HepG2 (cell line): ENCODE measurements around the gene SPON1. TPM values are rescaled to one million over a fixed set of nuclear protein-coding genes. Genes with fewer than 3 reads are reported as not detected.

Experiments
- ATAC-seq: fragments of 200-7000 bp; cut with Tn5 transposase; 3 replicates; pipeline ENCODE4 v1.9.1; 2020; ENCODE audit warnings: mild to moderate bottlenecking, moderate library complexity
- BruUV-seq: library from RNA; stranded (reverse); fragments of 400-500 nt; replicated peaks from 2 replicates; lab custom pipeline; 2021; lab: Mats Ljungman, UMichigan
- CTCF ChIA-PET: fragments of 300-600 bp; formaldehyde crosslinking; extraction: SDS; loops from one replicate; lab custom pipeline; 2021; ENCODE audit warnings: low total read pairs, inconsistent platforms, low intra/inter-chr PET ratio; lab: Yijun Ruan, JAX
- POLR2A ChIA-PET: fragments of 350-600 bp; sonication (Branson Sonifier 250); formaldehyde crosslinking; loops from one replicate; lab custom pipeline; 2020; ENCODE audit warnings: antibody characterized with exemption, inconsistent platforms; lab: Yijun Ruan, JAX
- DNase-seq: peaks from one replicate; pipeline ENCODE4 v3.0.0-alpha.2; 2015; ENCODE audit warnings: low spot score
- FAIRE-seq: peaks from 3 replicates; lab custom pipeline; 2011; peaks lifted over from hg19 to GRCh38; lab: Jason Lieb, UNC
- H2AFZ ChIP-seq: one replicate; pipeline ENCODE4 v1.6.1; 2011; ENCODE audit warnings: low read length, inconsistent platforms
- H3K27ac ChIP-seq: fragments of 300-600 bp; 3 replicates; pipeline ENCODE4 v1.8.0; 2011; ENCODE audit warnings: mixed run types, mild to moderate bottlenecking, mixed read lengths, low read length, inconsistent platforms; ENCODE audit not compliant: insufficient read depth; ENCODE audit errors: extremely low read length
- H3K27me3 ChIP-seq, 2 experiments: fragments of 200-600 bp in 1 of 2; 2 replicates in 1 of 2; 3 replicates in 1 of 2; pipeline versions ENCODE4 v1.6.0 to v1.8.0; 2011; ENCODE audit warnings: low read length in 2 of 2, mild to moderate bottlenecking in 2 of 2, moderate library complexity in 2 of 2, inconsistent platforms in 1 of 2; ENCODE audit not compliant: insufficient read depth in 2 of 2, control insufficient read depth in 1 of 2
- H3K36me3 ChIP-seq, 2 experiments: fragments of 200-600 bp in 1 of 2; replicated peaks in 1 of 2; 2 replicates in 1 of 2; 3 replicates in 1 of 2; pipeline versions ENCODE4 v1.5.1 to v1.8.0; 2011; ENCODE audit warnings: low read length in 2 of 2, inconsistent platforms in 1 of 2; ENCODE audit not compliant: insufficient read depth in 2 of 2, control insufficient read depth in 1 of 2
- H3K4me1 ChIP-seq: 2 replicates; pipeline ENCODE4 v1.5.1; 2012; ENCODE audit warnings: low read length, inconsistent platforms; ENCODE audit not compliant: insufficient read depth
- H3K4me2 ChIP-seq: 2 replicates; pipeline ENCODE4 v1.6.0; 2011; ENCODE audit warnings: low read depth, low read length, inconsistent platforms
- H3K4me3 ChIP-seq, 3 experiments: fragments of 200-600 bp in 1 of 3; sonication (generic), shearing (Covaris generic) in 1 of 3; replicated peaks in 1 of 3; 2 replicates each; pipeline ENCODE4 v1.5.1; 2011 to 2016; ENCODE audit warnings: low read length in 3 of 3, inconsistent platforms in 2 of 3, low read depth in 2 of 3, mild to moderate bottlenecking in 2 of 3, control low read depth in 1 of 3, mixed read lengths in 1 of 3; ENCODE audit not compliant: insufficient read depth in 1 of 3
- H3K79me2 ChIP-seq: one replicate; pipeline ENCODE4 v1.6.1; 2011; ENCODE audit warnings: low read length, inconsistent platforms; ENCODE audit not compliant: insufficient read depth
- H3K9ac ChIP-seq: 2 replicates; pipeline ENCODE4 v1.6.0; 2011; ENCODE audit warnings: mild to moderate bottlenecking, low read depth, low read length, inconsistent platforms; ENCODE audit not compliant: insufficient read depth
- H3K9me3 ChIP-seq: 2 replicates; pipeline ENCODE4 v1.5.1; 2012; ENCODE audit warnings: mild to moderate bottlenecking, low read length
- H4K20me1 ChIP-seq: 2 replicates; pipeline ENCODE4 v1.6.0; 2011; ENCODE audit warnings: inconsistent platforms, mild to moderate bottlenecking, low read length, moderate library complexity; ENCODE audit not compliant: insufficient read depth
- ARID5B ChIP-seq: IDR thresholded peaks from 2 replicates; pipeline ENCODE4 v1.4.0; 2020; ENCODE audit warnings: mild to moderate bottlenecking, missing genetic modification reagents
- CREB3 ChIP-seq: sonication (generic); formaldehyde crosslinking; IDR thresholded peaks from 2 replicates; pipeline ENCODE4 v1.5.0; 2020; ENCODE audit warnings: missing genetic modification reagents
- ETV5 ChIP-seq: IDR thresholded peaks from 2 replicates; pipeline ENCODE4 v1.6.1; 2018; ENCODE audit warnings: missing biosample characterization, missing genetic modification reagents, inconsistent platforms, borderline replicate concordance
- MTERF4 ChIP-seq: sonication (generic); formaldehyde crosslinking; IDR thresholded peaks from 2 replicates; pipeline ENCODE4 v1.8.0; 2023; ENCODE audit warnings: mild to moderate bottlenecking, missing genetic modification reagents
- POGZ ChIP-seq: sonication (generic); formaldehyde crosslinking; IDR thresholded peaks from 2 replicates; pipeline ENCODE4 v1.4.0; 2020; ENCODE audit warnings: mild to moderate bottlenecking, missing genetic modification reagents
- SIX1 ChIP-seq: sonication (generic); formaldehyde crosslinking; IDR thresholded peaks from 2 replicates; pipeline ENCODE4 v1.4.0; 2020; ENCODE audit warnings: missing genetic modification reagents, borderline replicate concordance
- TEAD2 ChIP-seq: sonication (generic); formaldehyde crosslinking; IDR thresholded peaks from 2 replicates; pipeline ENCODE4 v1.9.0; 2021; ENCODE audit warnings: missing genetic modification reagents
- TFE3 ChIP-seq: IDR thresholded peaks from 2 replicates; pipeline ENCODE4 v1.6.1; 2016
- ZBTB43 ChIP-seq: sonication (generic); formaldehyde crosslinking; conservative IDR thresholded peaks from 2 replicates; pipeline ENCODE4 v1.4.0; 2020; ENCODE audit warnings: missing genetic modification reagents
- ZFY ChIP-seq: sonication (generic); formaldehyde crosslinking; IDR thresholded peaks from 2 replicates; pipeline ENCODE4 v1.4.0; 2020; ENCODE audit warnings: missing genetic modification reagents
- ZNF225 ChIP-seq: sonication (generic); formaldehyde crosslinking; IDR thresholded peaks from 2 replicates; pipeline ENCODE4 v1.4.0; 2020; ENCODE audit warnings: mild to moderate bottlenecking, missing genetic modification reagents
- ZNF264 ChIP-seq: sonication (generic); formaldehyde crosslinking; IDR thresholded peaks from 2 replicates; pipeline ENCODE4 v1.4.0; 2020; ENCODE audit warnings: missing genetic modification reagents
- ZNF543 ChIP-seq: sonication (generic); formaldehyde crosslinking; IDR thresholded peaks from 2 replicates; pipeline ENCODE4 v1.4.0; 2020; ENCODE audit warnings: mild to moderate bottlenecking, missing genetic modification reagents
- ZNF644 ChIP-seq: IDR thresholded peaks from 2 replicates; pipeline ENCODE4 v1.6.1; 2016; ENCODE audit warnings: low read depth
- ZUFSP ChIP-seq: sonication (generic); formaldehyde crosslinking; IDR thresholded peaks from 2 replicates; pipeline ENCODE4 v1.9.0; 2021; ENCODE audit warnings: missing genetic modification reagents, mild to moderate bottlenecking, borderline replicate concordance
- WGBS: methylation state at CpG from one replicate; pipeline ENCODE4 v1.1.6; 2017; ENCODE audit warnings: low lambda C conversion rate; 5-methylcytosine and 5-hydroxymethylcytosine counted together
- in situ Hi-C: cut with HindIII; loops from 2 replicates; pipeline ENCODE4 v1.10.0; 2017; ENCODE audit warnings: low pct_unique_long_range_greater_than_20kb; ENCODE audit not compliant: extremely low pct_ligation_motif_present
- intact Hi-C: fragments of 100-400 bp; cut with micrococcal nuclease; formaldehyde crosslinking; loops from one replicate; pipeline ENCODE4 v1.10.0; 2022; ENCODE audit not compliant: unreplicated experiment
- polyA plus RNA-seq, 8 experiments: library from polyadenylated mRNA; depleted of rRNA in 3 of 8; stranded (reverse) in 7 of 8; unstranded in 1 of 8; fragments of >200 nt; fragmentation: Illumina TruSeq in 4 of 8; extraction: Trizol in 4 of 8; gene quantifications; 2 replicates each; pipeline versions ENCODE4 v1.2.1 to v1.2.3, GENCODE V29; 2011 to 2016; ENCODE audit warnings: low read depth in 4 of 8, missing spikeins in 1 of 8, mixed read lengths in 1 of 8; ENCODE audit not compliant: insufficient read depth in 1 of 8
- total RNA-seq, 5 experiments: library from RNA; depleted of rRNA; stranded (reverse); fragments of >200 nt; fragmentation: Illumina TruSeq; extraction: Trizol; gene quantifications; 2 replicates each; pipeline ENCODE4 v1.2.3, GENCODE V29; 2016; ENCODE audit warnings: low read depth in 1 of 5

Gene SPON1
- total and polyA plus RNA-seq, 2 of the 13 experiments (the other 11 are each of a cell fraction or from before 2014, with no cell fraction given): not detected

- CTCF ChIA-PET: interaction anchor here (0.7 to 1.1 kb wide), 2 partner anchors 183 to 283 kb away, joined by 3 read pairs; no protein-coding TSS in a partner anchor
- FAIRE-seq: no peak
- BruUV-seq: no TSS peak
- TF ChIP-seq CREB3 (CRISPR knock-in tag): no peak
- TF ChIP-seq TFE3 (CRISPR knock-in tag): no peak
- 0 out of 2 replicates have a peak, but pooled peaks have one; percentile 18 for TF ChIP-seq ZNF644 (CRISPR knock-in tag)
- TF ChIP-seq TEAD2 (CRISPR knock-in tag): no peak
- TF ChIP-seq ZNF225: no peak
- TF ChIP-seq ARID5B (CRISPR knock-in tag): 0 out of 2 replicates have a peak, but pooled peaks have one; percentile 34
- TF ChIP-seq MTERF4 (CRISPR knock-in tag): no peak
- TF ChIP-seq ZNF543: no peak
- TF ChIP-seq ZUFSP (CRISPR knock-in tag): no peak
- TF ChIP-seq ZFY (CRISPR knock-in tag): no peak
- TF ChIP-seq ZNF264 (CRISPR knock-in tag): peak; percentile 42; the same call in 1 of the 2 replicates
- no peak for TF ChIP-seq SIX1
- no peak for TF ChIP-seq POGZ (CRISPR knock-in tag)
- no peak for TF ChIP-seq ZBTB43
- no peak for TF ChIP-seq ETV5 (CRISPR knock-in tag)
Observed at GRCh38 chr11:13965337-13965736, 2.8 kb downstream of the SPON1 start.

More at GRCh38 chr11:13965337-13965736, 2.8 kb downstream of the SPON1 start:
- intact Hi-C loops (no loop called here), in situ Hi-C loops (loop anchor here (10.0 kb wide), 1 partner anchor 179 kb away; no protein-coding TSS in a partner anchor)
- Histone ChIP-seq H3K9ac (no peak overlapping the region), H3K36me3 (no peaks in the 10 kb centered on the region), H2AFZ (no peak overlapping the region), H3K9me3 (no peaks in the 10 kb centered on the region), H4K20me1 (no peaks in the 10 kb centered on the region), H3K27me3 (peaks cover 2 to 18% of the 10 kb centered on the region in 2 experiments), H3K4me3 (no peak overlapping the region), H3K27ac (no peak overlapping the region), H3K79me2 (no peaks in the 10 kb centered on the region), H3K4me2 (no peak overlapping the region), H3K4me1 (peaks cover 11% of the 10 kb centered on the region)
- 6% methylated on average over 5 of the region's 5 CpGs for WGBS
- DNase-seq (peak; percentile 13), ATAC-seq (peak; percentile 86)
- POLR2A ChIA-PET: no interaction called here
